ENCODE results near the gene DHRS3.
"Not testable (repeated sequence)": the region's sequence is repeated elsewhere in the genome, so short reads cannot be mapped to it uniquely, and the experiment has no call there.

The DHRS3 gene

DNA sequence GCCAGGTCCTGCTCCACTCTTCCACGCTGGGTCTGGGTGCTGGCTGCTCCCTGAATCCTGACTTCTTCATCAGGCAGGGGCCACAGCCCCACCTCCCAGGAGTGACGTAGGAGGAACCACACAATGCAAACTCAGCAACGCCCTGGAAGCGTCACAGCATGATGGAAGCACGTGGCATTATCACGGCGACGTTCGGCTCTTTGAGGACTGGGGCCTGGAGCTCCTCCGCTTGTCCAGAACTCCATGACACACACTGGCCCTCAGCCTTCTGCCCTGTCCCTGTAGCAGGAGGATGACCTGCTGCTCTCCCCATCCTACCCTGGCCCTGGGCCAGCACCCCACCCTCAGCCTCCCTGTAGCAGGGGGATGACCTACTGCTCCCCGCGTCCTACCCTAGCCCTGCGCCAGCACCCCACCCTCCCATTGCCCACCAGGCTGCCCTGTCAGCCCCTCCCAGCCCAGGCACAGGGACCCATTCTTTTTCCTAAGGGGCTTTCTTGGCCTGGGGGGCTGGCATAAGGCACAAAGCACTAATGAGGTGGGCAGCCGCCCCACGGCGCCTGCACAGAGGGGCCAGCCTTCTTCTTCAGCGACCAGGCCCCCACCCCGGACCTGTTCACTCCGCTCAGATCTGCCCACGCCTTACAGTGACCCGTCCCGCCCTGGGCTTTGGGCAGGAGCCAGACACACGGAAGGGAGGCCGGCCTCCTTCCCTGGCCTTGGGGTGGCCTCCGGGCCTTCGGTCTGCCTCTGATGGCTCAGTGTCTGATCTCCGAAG is 65.7 kb downstream of the DHRS3 start:
- no peak for DNase-seq

- no peak for DNase-seq
Measured at GRCh38 chr1:12551584-12551983, 66.4 kb downstream of the DHRS3 start.

GRCh38 chr1:12549460-12550349 is 68.3 kb downstream of the DHRS3 start:
- DNase-seq: no peak

- DNase-seq: no peak
Measured at GRCh38 chr1:12548973-12549459, 69.0 kb downstream of the DHRS3 start.

GRCh38 chr1:12548279-12548972 is 69.6 kb downstream of the DHRS3 start:
- no peak for DNase-seq

DNA sequence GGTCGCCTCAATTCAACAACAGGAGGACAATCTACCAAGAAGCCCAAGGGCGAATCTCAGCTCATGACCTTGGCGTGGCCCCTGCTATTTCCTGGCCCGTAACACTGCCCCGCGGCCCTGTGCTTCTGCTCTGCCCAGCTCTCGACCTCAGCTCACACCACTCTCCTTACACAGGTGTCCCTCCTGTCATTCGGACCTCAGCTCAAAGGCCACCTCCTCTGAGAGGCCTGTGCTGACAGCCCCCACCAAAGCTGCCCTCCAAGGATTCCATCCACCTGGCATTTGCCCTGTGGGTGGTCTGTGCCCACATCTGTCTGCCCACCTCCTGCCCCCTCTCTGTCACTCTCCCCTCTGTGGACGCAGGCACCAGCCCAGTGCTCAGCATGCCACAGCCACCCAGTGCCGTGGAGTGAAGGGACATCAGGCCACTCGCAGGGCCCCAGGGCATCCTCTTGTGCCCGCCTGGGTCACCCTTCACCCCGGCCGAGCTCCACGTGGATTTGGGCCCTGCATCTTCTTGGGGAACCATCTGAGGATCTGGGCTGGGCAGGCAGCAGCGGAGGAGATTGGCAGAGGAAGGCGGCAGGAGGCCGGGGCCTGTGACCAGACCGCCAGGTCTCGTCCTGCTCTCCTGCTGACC is 70.3 kb downstream of the DHRS3 start:
- DNase-seq: no peak

DNA sequence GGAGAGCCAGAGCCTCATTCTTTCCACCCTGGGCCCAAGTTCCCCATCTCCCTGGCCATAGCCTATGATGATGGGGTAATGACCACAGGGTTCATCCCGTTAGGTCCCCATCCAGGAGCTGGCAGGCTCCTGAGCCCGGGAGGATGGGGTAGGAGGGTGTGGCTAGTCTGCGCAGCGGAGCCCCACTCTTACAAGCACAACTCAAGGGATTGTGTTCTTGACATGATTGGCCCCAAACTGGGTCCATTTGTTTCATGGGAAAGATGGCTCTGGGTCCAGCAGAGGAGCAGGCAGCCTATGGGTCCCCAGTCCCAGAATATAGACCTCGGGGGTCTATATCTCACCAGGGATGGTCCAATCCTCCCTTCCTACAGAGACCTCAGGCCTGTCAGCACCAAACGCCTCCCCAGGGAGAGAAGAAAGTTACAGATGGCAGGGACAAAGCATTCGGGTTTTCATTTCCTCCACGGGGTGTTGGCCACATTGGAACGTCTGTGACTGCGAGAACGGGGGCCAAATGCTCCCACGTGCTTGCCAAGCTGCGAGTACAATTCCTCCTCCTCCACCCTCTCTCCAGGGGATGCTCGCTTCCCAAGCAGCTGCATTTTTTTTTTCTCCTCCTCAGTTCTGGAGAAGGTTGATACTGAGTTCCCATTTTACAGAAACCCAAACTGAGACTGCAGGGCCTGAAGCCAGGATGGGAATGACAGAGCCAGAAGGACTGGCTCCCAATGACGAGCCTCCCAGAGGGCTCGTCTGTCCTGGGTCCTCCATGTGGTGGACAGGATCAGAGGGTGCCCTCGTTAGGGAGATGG is 71.0 kb downstream of the DHRS3 start:
- no peak for DNase-seq

- no peak for DNase-seq
Measured at GRCh38 chr1:12544992-12545391, 73.0 kb downstream of the DHRS3 start.

GRCh38 chr1:12544357-12544756 is 73.7 kb downstream of the DHRS3 start:
- no peak for DNase-seq

- no peak for DNase-seq
Measured at GRCh38 chr1:12543740-12544154, 74.3 kb downstream of the DHRS3 start.

GRCh38 chr1:12542616-12543592 is 75.1 kb downstream of the DHRS3 start:
- DNase-seq: no peak

- DNase-seq: no peak
Measured at GRCh38 chr1:12542138-12542465, 75.9 kb downstream of the DHRS3 start.

GRCh38 chr1:12541274-12542137 is 76.5 kb downstream of the DHRS3 start:
- no peak for DNase-seq

- DNase-seq: no peak
Measured at GRCh38 chr1:12540580-12541273, 77.3 kb downstream of the DHRS3 start.

DNA sequence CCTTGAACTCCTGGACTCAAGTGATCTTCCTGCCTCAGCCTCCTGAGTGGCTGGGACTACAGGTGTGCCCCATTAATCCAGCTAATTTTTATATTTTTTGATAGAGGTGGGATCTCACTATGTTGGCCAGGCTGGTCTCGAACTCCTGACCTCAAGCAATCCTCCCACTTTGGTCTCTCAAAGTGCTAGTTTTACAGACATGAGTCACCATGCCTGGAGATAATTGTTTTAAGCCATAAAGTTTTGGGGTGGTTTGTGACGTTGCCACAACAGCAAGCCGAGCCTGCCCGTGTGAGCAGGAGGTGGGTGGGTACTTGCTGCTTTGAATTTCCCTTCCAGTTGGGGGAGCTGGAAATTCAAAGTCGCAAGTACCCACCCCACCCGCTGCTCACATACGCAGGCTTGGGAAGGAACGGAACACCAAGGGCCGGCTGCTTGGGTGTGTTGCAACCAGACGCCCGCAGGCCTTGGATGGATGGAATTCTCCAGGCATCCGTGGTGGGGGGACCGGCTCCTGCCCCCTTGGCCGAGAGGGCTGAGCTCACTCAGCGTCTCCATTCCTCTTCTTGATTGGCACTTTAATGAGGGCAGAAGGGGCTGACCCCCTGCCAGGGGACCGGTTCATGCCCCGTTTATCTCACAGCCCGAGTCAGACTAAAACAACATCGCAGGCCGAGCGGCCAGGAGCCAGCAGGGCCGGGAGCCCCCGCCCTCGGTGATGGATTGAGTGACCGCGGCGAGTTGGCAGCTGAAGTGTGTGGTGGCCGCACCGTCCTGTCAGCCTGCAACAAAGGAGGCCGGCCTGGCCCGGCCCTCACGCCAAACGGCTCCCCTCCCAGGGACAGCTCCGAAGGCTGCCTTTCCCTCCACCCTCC is 78.1 kb downstream of the DHRS3 start:
- DNase-seq: no peak

- no peak for DNase-seq
Measured at GRCh38 chr1:12539320-12539704, 78.7 kb downstream of the DHRS3 start.

DNA sequence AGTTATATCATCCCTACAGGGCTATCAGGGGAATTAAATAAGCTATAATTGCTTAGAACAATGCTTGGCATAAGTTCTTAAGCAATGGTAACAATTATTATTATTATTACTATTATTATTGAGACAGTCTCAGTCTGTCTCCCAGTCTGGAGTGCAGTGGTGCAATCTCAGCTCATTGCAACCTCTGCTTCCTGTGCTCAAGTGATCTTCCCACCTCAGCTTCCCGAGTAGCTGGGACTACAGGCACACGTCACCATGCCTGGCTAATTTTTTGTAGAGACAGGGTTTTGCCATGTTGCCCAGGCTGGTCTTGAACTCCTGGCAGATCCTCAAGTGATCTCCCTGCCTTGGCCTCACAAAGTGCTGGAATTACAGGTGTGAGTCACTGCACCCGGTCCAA is 79.5 kb downstream of the DHRS3 start:
- not testable (repeated sequence) for DNase-seq

- no peak for DNase-seq
Measured at GRCh38 chr1:12537906-12538461, 80.0 kb downstream of the DHRS3 start.

Measured in stimulated activated CD8-positive, alpha-beta memory T cell treated with anti-CD3 and anti-CD28 coated beads, Interleukin-4, amount 100 ng/mL, for 48 hours (primary cell).